Tibial artery (tissue), 4 donors: Measurements from ENCODE around the gene LCLAT1.

ENCODE experiments used
- DNase-seq, 2 donors: peaks; one replicate each; pipeline ENCODE4 v3.0.0-alpha.2; 2019
- H3K27ac ChIP-seq, 2 donors: fragments of 200-600 bp; sonication (generic) in 1 of 2; 1 replicate in 1 of 2; 2 replicates in 1 of 2; pipeline ENCODE4 v1.5.1; 2018 to 2019; ENCODE audit warnings: mild to moderate bottlenecking in 1 of 2
- H3K27me3 ChIP-seq, 2 donors: fragments of 200-600 bp; sonication (generic) in 1 of 2; one replicate each; pipeline versions ENCODE4 v1.5.1 to v1.6.0; 2016 to 2019
- H3K36me3 ChIP-seq, 3 donors: fragments of 200-600 bp; sonication (generic) in 2 of 3; one replicate each; pipeline ENCODE4 v1.5.1; 2016 to 2019; ENCODE audit warnings: mild to moderate bottlenecking in 2 of 3
- H3K4me1 ChIP-seq, 4 donors: fragments of 200-600 bp; sonication (generic) in 2 of 4; 1 replicate in 3 of 4; 2 replicates in 1 of 4; pipeline ENCODE4 v1.5.1; 2016 to 2019
- H3K4me3 ChIP-seq, 2 donors: fragments of 200-600 bp; sonication (generic) in 1 of 2; 1 replicate in 1 of 2; 2 replicates in 1 of 2; pipeline ENCODE4 v1.5.1; 2018 to 2019; ENCODE audit warnings: mild to moderate bottlenecking in 2 of 2
- H3K9me3 ChIP-seq, 3 donors: fragments of 200-600 bp; sonication (generic) in 1 of 3; one replicate each; pipeline ENCODE4 v1.5.1; 2016 to 2019
- CTCF ChIP-seq, 2 experiments: fragments of 200-600 bp in 1 of 2; fragments of 450-650 bp in 1 of 2; IDR thresholded peaks; one replicate each; pipeline ENCODE4 v1.5.1; 2017 to 2019; ENCODE audit warnings: antibody characterized with exemption in 2 of 2, mild to moderate bottlenecking in 1 of 2, moderate library complexity in 1 of 2
- intact Hi-C: fragments of 100-400 bp; cut with DNase I; formaldehyde crosslinking; loops from one replicate; pipeline ENCODE4 v1.15.0; 2023; ENCODE audit warnings: low total_unique reads

The LCLAT1 gene

GRCh38 chr2:30626397-30626796 lies 179.4 kb downstream of the LCLAT1 start:
- no peaks in the 10 kb centered on the region for H3K9me3 ChIP-seq
- no peak overlapping the region for H3K27ac ChIP-seq
- no peaks in the 10 kb centered on the region for H3K27me3 ChIP-seq
- H3K4me3 ChIP-seq: no peak overlapping the region
- H3K4me1 ChIP-seq: peaks cover 0 to 29% (median 2%) of the 10 kb centered on the region in 4 donors
- TF ChIP-seq CTCF (IDR thresholded peaks at IDR 0.05): no peak
- intact Hi-C loops: no loop called here
- no peaks in the 10 kb centered on the region for H3K36me3 ChIP-seq
- no peak for DNase-seq

- no peaks in the 10 kb centered on the region for H3K36me3 ChIP-seq
- no peaks in the 10 kb centered on the region for H3K9me3 ChIP-seq
- TF ChIP-seq CTCF (IDR thresholded peaks at IDR 0.05): no peak
- H3K4me1 ChIP-seq: peaks cover 0 to 29% (median 2%) of the 10 kb centered on the region in 4 donors
- H3K27ac ChIP-seq: no peak overlapping the region
- no peak overlapping the region for H3K4me3 ChIP-seq
- H3K27me3 ChIP-seq: no peaks in the 10 kb centered on the region
- no peak for DNase-seq
- intact Hi-C loops: no loop called here
Observed at GRCh38 chr2:30627151-30627550, 180.1 kb downstream of the LCLAT1 start.

GRCh38 chr2:30628341-30628740 lies 181.3 kb downstream of the LCLAT1 start:
- DNase-seq: no peak
- peaks cover 0 to 29% (median 2%) of the 10 kb centered on the region in 4 donors for H3K4me1 ChIP-seq
- H3K27me3 ChIP-seq: no peaks in the 10 kb centered on the region
- no peak for TF ChIP-seq CTCF (IDR thresholded peaks at IDR 0.05)
- H3K36me3 ChIP-seq: no peaks in the 10 kb centered on the region
- intact Hi-C loops: no loop called here
- H3K27ac ChIP-seq: peak overlapping the region in 1 of 2 donors; percentile 52
- H3K9me3 ChIP-seq: no peaks in the 10 kb centered on the region
- H3K4me3 ChIP-seq: no peak overlapping the region

GRCh38 chr2:30629866-30630265 lies 182.8 kb downstream of the LCLAT1 start:
- Histone ChIP-seq H3K9me3 (no peaks in the 10 kb centered on the region), H3K4me3 (no peak overlapping the region), H3K36me3 (no peaks in the 10 kb centered on the region), H3K4me1 (peaks cover 0 to 29% (median 2%) of the 10 kb centered on the region in 4 donors), H3K27ac (no peak overlapping the region), H3K27me3 (no peaks in the 10 kb centered on the region)
- TF ChIP-seq CTCF (IDR thresholded peaks at IDR 0.05): no peak
- no peak for DNase-seq
- intact Hi-C loops: no loop called here

GRCh38 chr2:30631051-30631671 lies 184.1 kb downstream of the LCLAT1 start:
- no peak for DNase-seq
- no peak for TF ChIP-seq CTCF (IDR thresholded peaks at IDR 0.05)
- Histone ChIP-seq H3K36me3 (no peaks in the 10 kb centered on the region), H3K27ac (no peak overlapping the region), H3K4me3 (no peak overlapping the region), H3K4me1 (peaks cover 0 to 17% (median 2%) of the 10 kb centered on the region in 4 donors), H3K27me3 (no peaks in the 10 kb centered on the region), H3K9me3 (no peaks in the 10 kb centered on the region)
- intact Hi-C loops: no loop called here

- DNase-seq: no peak
- TF ChIP-seq CTCF (IDR thresholded peaks at IDR 0.05): no peak
- no peak overlapping the region for H3K27ac ChIP-seq
- peaks cover 0 to 11% (median 2%) of the 10 kb centered on the region in 4 donors for H3K4me1 ChIP-seq
- H3K4me3 ChIP-seq: no peak overlapping the region
- H3K36me3 ChIP-seq: no peaks in the 10 kb centered on the region
- no peaks in the 10 kb centered on the region for H3K27me3 ChIP-seq
- intact Hi-C loops: no loop called here
- H3K9me3 ChIP-seq: no peaks in the 10 kb centered on the region
Observed at GRCh38 chr2:30633039-30633438, 186.0 kb downstream of the LCLAT1 start.
